K562 (cell line): Measurements from ENCODE around the gene ALG5. TPM values are rescaled to one million over a fixed set of nuclear protein-coding genes. Genes with fewer than 3 reads are reported as not detected.

ENCODE experiments used
- ARID1B ChIP-seq: fragments of 450-650 bp; IDR thresholded peaks from 2 replicates; pipeline ENCODE4 v1.6.1; 2016; ENCODE audit warnings: antibody characterized with exemption, mild to moderate bottlenecking, inconsistent platforms
- BHLHE40 ChIP-seq: IDR thresholded peaks from 2 replicates; pipeline ENCODE4 v1.6.1; 2011; ENCODE audit warnings: low read length, improper control_type of control experiment
- CBFB ChIP-seq: sonication (generic); formaldehyde crosslinking; IDR thresholded peaks from 2 replicates; pipeline ENCODE4 v1.4.0; 2020; ENCODE audit warnings: mild to moderate bottlenecking, missing genetic modification reagents
- E2F3 ChIP-seq: fragments of 250-450 bp; sonication (Bioruptor Pico); IDR thresholded peaks from 2 replicates; pipeline ENCODE4 v1.4.0; 2020; ENCODE audit warnings: mild to moderate bottlenecking
- FOSL1 ChIP-seq: fragments of 200-800 bp; sonication (Bioruptor generic); conservative IDR thresholded peaks from 2 replicates; pipeline ENCODE4 v1.6.1; 2016; ENCODE audit warnings: missing genetic modification characterization, missing compliant biosample characterization
- FOXJ2 ChIP-seq: fragments of 200-800 bp; sonication (Bioruptor generic); IDR thresholded peaks from 2 replicates; pipeline ENCODE4 v1.6.1; 2016; ENCODE audit warnings: missing genetic modification characterization, missing compliant biosample characterization
- FUS ChIP-seq: fragments of 200-400 bp; formaldehyde crosslinking; optimal IDR thresholded peaks from 2 replicates; pipeline ENCODE3; 2017; ENCODE audit warnings: low read depth, low read length
- HCFC1 ChIP-seq: IDR thresholded peaks from 2 replicates; pipeline ENCODE4 v1.6.1; 2012; ENCODE audit warnings: low read depth, low read length, improper control_type of control experiment
- HLTF ChIP-seq: fragments of 450-650 bp; IDR thresholded peaks from 2 replicates; pipeline ENCODE4 v1.6.1; 2016
- NCOA1 ChIP-seq: fragments of 450-650 bp; IDR thresholded peaks from 2 replicates; pipeline ENCODE4 v1.6.1; 2016; ENCODE audit warnings: low read depth
- NR3C1 ChIP-seq: sonication (generic); formaldehyde crosslinking; IDR thresholded peaks from 2 replicates; pipeline ENCODE4 v1.8.1; 2022; ENCODE audit warnings: missing genetic modification reagents
- PPARD ChIP-seq: fragments of 250-450 bp; sonication (Bioruptor Pico); IDR thresholded peaks from 2 replicates; pipeline ENCODE4 v1.8.0; 2022; ENCODE audit warnings: inconsistent platforms, mild to moderate bottlenecking, moderate library complexity
- PTBP1 ChIP-seq: fragments of 200-400 bp; formaldehyde crosslinking; IDR thresholded peaks from 2 replicates; pipeline ENCODE4 v1.6.1; 2017; ENCODE audit warnings: low read depth, low read length
- RBM25 ChIP-seq: fragments of 200-400 bp; formaldehyde crosslinking; IDR thresholded peaks from 2 replicates; pipeline ENCODE4 v1.6.1; 2018; ENCODE audit warnings: low read length, low read depth, moderate library complexity; ENCODE audit not compliant: severe bottlenecking
- SAFB2 ChIP-seq: fragments of 200-400 bp; formaldehyde crosslinking; IDR thresholded peaks from 2 replicates; pipeline ENCODE4 v1.6.1; 2018; ENCODE audit warnings: borderline replicate concordance, low read length, low read depth, moderate library complexity; ENCODE audit not compliant: severe bottlenecking
- SAP30 ChIP-seq: fragments of 200-600 bp; sonication (generic); IDR thresholded peaks from 2 replicates; pipeline ENCODE4 v1.6.1; 2012; ENCODE audit warnings: borderline replicate concordance, low read depth, mild to moderate bottlenecking, moderate library complexity, low read length, control low read depth, inconsistent platforms; ENCODE audit not compliant: insufficient read depth, poor library complexity, severe bottlenecking
- TAF1 ChIP-seq: IDR thresholded peaks from 2 replicates; pipeline ENCODE4 v1.6.1; 2011; ENCODE audit warnings: mild to moderate bottlenecking, low read length, moderate library complexity; ENCODE audit not compliant: insufficient read depth, control insufficient read depth, severe bottlenecking; ENCODE audit errors: extremely low read depth
- ZNF232 ChIP-seq: sonication (generic); formaldehyde crosslinking; IDR thresholded peaks from 2 replicates; pipeline ENCODE4 v1.8.0; 2022; ENCODE audit warnings: mild to moderate bottlenecking, missing genetic modification reagents
- ZNF24 ChIP-seq: fragments of 450-650 bp; IDR thresholded peaks from 2 replicates; pipeline ENCODE4 v1.6.1; 2016
- ZNF57 ChIP-seq: fragments of 450-650 bp; formaldehyde crosslinking; IDR thresholded peaks from 2 replicates; pipeline ENCODE4 v1.4.0; 2020; ENCODE audit warnings: mild to moderate bottlenecking, moderate library complexity
- ZNF583 ChIP-seq: fragments of 250-450 bp; sonication (Bioruptor Pico); IDR thresholded peaks from 2 replicates; pipeline ENCODE4 v1.4.0; 2020
- polyA plus RNA-seq, 8 experiments: library from polyadenylated mRNA; depleted of rRNA in 4 of 8; stranded (reverse) in 5 of 8; unstranded in 3 of 8; fragments of >200 nt; fragmentation: Nextera tagmentation in 2 of 8; fragmentation: Illumina TruSeq in 1 of 8; extraction: Ambion mirVana in 2 of 8; extraction: Trizol in 1 of 8; gene quantifications; 2 replicates each; pipeline versions ENCODE4 v1.2.1 to v1.2.3, GENCODE V29; 2011 to 2014; ENCODE audit warnings: inconsistent platforms in 1 of 8, missing spikeins in 1 of 8
- total RNA-seq, 7 experiments: library from RNA; depleted of rRNA in 6 of 7; stranded (reverse); fragments of >200 nt in 6 of 7; fragmentation: Illumina TruSeq in 2 of 7; extraction: Trizol in 2 of 7; gene quantifications; 2 replicates each; pipeline versions ENCODE4 v1.2.1 to v1.2.3, GENCODE V29; 2011 to 2021; ENCODE audit warnings: low replicate concordance in 1 of 7
- TF ChIP-seq, protein P1 (sequence below): IDR thresholded peaks from 2 replicates; pipeline ENCODE4 v1.6.1; 2014; ENCODE audit warnings: antibody characterized with exemption
- TF ChIP-seq, protein P2 (sequence below): fragments of 250-450 bp; sonication (Bioruptor Pico); IDR thresholded peaks from 2 replicates; pipeline ENCODE4 v1.5.1; 2021; ENCODE audit warnings: mild to moderate bottlenecking
- TF ChIP-seq, protein P3 (sequence below): sonication (generic); formaldehyde crosslinking; IDR thresholded peaks from 2 replicates; pipeline ENCODE4 v1.8.0; 2023; ENCODE audit warnings: mild to moderate bottlenecking, missing genetic modification reagents
- TF ChIP-seq, protein P4 (sequence below): fragments of 450-650 bp; IDR thresholded peaks from 2 replicates; pipeline ENCODE4 v1.6.1; 2018; ENCODE audit warnings: mild to moderate bottlenecking, low read depth; ENCODE audit not compliant: partially characterized antibody

Gene ALG5
- total and polyA plus RNA-seq, 9 of the 15 experiments (the other 6 are each of a cell fraction or from before 2014, with no cell fraction given) = 33.6 to 80.5 (median 48.2) TPM

DNA sequence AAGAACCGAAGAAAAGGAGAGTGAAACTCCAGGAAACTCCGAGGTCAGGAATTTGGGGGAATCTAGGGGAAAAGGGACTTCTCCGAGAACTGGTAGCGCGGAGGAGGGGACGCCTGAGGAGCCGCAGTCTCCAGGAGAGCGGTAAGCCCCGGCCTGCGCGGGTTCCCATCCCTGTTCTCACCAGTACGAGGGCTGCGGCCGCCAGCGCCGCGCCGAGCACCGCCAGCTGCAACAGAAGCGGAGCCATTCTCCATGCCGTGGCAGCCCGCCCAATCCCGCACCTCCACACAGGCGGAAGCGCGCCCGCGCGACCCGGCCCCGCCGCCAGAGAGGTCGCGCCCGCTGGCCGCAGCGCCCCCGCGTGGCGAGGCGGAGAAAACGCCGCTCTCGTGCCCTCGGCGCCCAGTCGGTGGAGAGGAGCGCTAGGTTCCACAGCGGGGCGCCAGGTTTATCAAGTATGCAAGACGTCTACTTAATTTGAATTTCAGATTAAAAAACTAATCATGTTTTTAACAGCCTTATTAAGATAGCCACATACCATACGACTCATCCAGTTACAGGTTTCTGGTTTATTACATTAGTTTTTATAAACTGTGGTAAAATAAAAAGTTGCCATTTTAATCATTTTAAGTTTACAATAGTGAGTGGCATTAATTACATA is at the start of gene ALG5 (continued):
- TF ChIP-seq FUS (peak; percentile 62), FOSL1 (0 out of 2 replicates have a peak, but pooled peaks have one; percentile 8), ZNF232 (no peak), FOXJ2 (tag) (no peak), ZNF583 (CRISPR knock-in tag) (no peak), HCFC1 (peak; percentile 76), PPARD (CRISPR knock-in tag) (no peak), E2F3 (CRISPR knock-in tag) (no peak), ZNF57 (CRISPR knock-in tag) (no peak), PTBP1 (no peak), ARID1B (no peak), NCOA1 (no peak), BHLHE40 (peak; percentile 89), TAF1 (peak; percentile 91), HLTF (0 out of 2 replicates have a peak, but pooled peaks have one; percentile 19), SAFB2 (no peak), ZNF24 (0 out of 2 replicates have a peak, but pooled peaks have one; percentile 36), CBFB (CRISPR knock-in tag) (no peak), SAP30 (peak; percentile 69), NR3C1 (CRISPR knock-in tag) (no peak), RBM25 (peak; percentile 69)
- TF ChIP-seq, protein P1, sequence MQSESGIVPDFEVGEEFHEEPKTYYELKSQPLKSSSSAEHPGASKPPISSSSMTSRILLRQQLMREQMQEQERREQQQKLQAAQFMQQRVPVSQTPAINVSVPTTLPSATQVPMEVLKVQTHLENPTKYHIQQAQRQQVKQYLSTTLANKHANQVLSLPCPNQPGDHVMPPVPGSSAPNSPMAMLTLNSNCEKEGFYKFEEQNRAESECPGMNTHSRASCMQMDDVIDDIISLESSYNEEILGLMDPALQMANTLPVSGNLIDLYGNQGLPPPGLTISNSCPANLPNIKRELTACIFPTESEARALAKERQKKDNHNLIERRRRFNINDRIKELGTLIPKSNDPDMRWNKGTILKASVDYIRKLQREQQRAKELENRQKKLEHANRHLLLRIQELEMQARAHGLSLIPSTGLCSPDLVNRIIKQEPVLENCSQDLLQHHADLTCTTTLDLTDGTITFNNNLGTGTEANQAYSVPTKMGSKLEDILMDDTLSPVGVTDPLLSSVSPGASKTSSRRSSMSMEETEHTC = peak; percentile 38; the same call in 1 of the 2 replicates
- TF ChIP-seq, protein P2, sequence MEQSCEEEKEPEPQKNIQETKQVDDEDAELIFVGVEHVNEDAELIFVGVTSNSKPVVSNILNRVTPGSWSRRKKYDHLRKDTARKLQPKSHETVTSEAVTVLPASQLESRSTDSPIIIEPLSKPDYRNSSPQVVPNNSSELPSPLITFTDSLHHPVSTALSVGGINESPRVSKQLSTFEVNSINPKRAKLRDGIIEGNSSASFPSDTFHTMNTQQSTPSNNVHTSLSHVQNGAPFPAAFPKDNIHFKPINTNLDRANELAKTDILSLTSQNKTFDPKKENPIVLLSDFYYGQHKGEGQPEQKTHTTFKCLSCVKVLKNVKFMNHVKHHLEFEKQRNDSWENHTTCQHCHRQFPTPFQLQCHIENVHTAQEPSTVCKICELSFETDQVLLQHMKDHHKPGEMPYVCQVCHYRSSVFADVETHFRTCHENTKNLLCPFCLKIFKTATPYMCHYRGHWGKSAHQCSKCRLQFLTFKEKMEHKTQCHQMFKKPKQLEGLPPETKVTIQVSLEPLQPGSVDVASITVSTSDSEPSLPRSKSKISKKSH (CRISPR knock-in tag) = no peak
- TF ChIP-seq, protein P3, sequence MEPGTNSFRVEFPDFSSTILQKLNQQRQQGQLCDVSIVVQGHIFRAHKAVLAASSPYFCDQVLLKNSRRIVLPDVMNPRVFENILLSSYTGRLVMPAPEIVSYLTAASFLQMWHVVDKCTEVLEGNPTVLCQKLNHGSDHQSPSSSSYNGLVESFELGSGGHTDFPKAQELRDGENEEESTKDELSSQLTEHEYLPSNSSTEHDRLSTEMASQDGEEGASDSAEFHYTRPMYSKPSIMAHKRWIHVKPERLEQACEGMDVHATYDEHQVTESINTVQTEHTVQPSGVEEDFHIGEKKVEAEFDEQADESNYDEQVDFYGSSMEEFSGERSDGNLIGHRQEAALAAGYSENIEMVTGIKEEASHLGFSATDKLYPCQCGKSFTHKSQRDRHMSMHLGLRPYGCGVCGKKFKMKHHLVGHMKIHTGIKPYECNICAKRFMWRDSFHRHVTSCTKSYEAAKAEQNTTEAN (CRISPR knock-in tag) = no peak
- TF ChIP-seq, protein P4, sequence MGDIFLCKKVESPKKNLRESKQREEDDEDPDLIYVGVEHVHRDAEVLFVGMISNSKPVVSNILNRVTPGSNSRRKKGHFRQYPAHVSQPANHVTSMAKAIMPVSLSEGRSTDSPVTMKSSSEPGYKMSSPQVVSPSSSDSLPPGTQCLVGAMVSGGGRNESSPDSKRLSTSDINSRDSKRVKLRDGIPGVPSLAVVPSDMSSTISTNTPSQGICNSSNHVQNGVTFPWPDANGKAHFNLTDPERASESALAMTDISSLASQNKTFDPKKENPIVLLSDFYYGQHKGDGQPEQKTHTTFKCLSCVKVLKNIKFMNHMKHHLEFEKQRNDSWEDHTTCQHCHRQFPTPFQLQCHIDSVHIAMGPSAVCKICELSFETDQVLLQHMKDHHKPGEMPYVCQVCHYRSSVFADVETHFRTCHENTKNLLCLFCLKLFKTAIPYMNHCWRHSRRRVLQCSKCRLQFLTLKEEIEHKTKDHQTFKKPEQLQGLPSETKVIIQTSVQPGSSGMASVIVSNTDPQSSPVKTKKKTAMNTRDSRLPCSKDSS = no peak
